HepG2 (cell line): ENCODE results near the gene TRIM7.

Source experiments
- GTF2F1 ChIP-seq: fragments of 150-350 bp; IDR thresholded peaks from 2 replicates; pipeline ENCODE4 v1.6.1; 2014; ENCODE audit warnings: low read length
- HNRNPL ChIP-seq: fragments of 200-400 bp; formaldehyde crosslinking; IDR thresholded peaks from 2 replicates; pipeline ENCODE4 v1.6.1; 2017; ENCODE audit warnings: mild to moderate bottlenecking, low read depth, low read length
- POLR2AphosphoS5 ChIP-seq: IDR thresholded peaks from 2 replicates; pipeline ENCODE4 v1.6.1; 2012; ENCODE audit warnings: low read depth, low read length
- RFX5 ChIP-seq: IDR thresholded peaks from 2 replicates; pipeline ENCODE4 v1.6.1; 2011; ENCODE audit warnings: low read depth, low read length, improper control_type of control experiment
- ZNF160 ChIP-seq: sonication (generic); formaldehyde crosslinking; IDR thresholded peaks from 2 replicates; pipeline ENCODE4 v1.8.0; 2022; ENCODE audit warnings: mild to moderate bottlenecking, inconsistent platforms, missing genetic modification reagents
- ZNF24 ChIP-seq: fragments of 450-650 bp; IDR thresholded peaks from 2 replicates; pipeline ENCODE4 v1.6.1; 2017; ENCODE audit warnings: antibody characterized with exemption, mild to moderate bottlenecking

- TF ChIP-seq RFX5 = no peak
- TF ChIP-seq POLR2AphosphoS5 = no peak
- TF ChIP-seq GTF2F1 = no peak
- no peak for TF ChIP-seq ZNF160
- TF ChIP-seq HNRNPL = no peak
- no peak for TF ChIP-seq ZNF24
Measured at GRCh38 chr5:181200816-181201215, 4.2 kb downstream of the TRIM7 start.
